Stimulated activated CD8-positive, alpha-beta memory T cell treated with anti-CD3 and anti-CD28 coated beads, Interleukin-12 subunit alpha, Interleukin-12 subunit beta, amount 100 ng/mL, for 24 hours (primary cell): ENCODE results near the gene CFH.
"Not testable (repeated sequence)": the region's sequence is repeated elsewhere in the genome, so short reads cannot be mapped to it uniquely, and the experiment has no call there.

Experiments
- DNase-seq: peaks from one replicate; pipeline ENCODE4 v3.0.0-alpha.2; 2020; ENCODE audit errors: extremely low read depth

The CFH gene

DNA sequence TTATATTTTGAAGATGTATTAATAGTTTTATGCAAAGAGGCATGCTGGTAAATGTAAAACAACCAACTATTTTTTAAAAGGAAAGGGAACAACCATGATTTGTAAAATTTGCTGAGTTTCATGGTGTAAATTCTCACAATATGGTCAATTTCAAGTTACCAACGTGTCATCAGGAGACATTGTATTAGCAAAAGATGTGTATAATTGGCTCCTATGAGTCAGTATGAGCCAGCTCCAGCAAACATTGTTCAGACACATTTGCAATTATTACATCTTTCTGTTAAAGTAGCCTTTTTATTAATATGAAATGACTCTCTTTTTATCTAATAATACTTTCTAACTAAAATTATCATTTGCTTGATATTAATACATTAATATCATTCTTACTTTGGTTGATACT is 15.3 kb downstream of the CFH start:
- no peak for DNase-seq

DNA sequence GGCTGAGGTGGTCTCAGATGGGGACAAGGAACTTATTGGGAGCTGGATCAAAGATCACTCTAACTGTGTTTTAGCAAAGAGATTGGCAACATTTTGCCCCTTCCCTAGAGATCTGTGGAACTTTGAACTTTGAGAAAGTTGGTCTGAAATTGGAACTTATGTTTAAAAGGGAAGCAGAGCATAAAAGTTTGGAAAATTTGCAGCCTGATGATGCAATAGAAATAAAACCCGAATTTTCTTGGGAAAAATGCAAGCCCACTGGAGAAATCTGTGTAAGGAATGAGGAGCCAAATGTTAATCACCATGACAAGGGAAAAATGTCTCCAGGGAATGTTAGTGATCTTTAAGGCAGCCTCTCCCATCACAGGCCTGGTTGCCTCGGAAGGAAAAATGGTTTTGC is 17.2 kb downstream of the CFH start:
- no peak for DNase-seq

DNA sequence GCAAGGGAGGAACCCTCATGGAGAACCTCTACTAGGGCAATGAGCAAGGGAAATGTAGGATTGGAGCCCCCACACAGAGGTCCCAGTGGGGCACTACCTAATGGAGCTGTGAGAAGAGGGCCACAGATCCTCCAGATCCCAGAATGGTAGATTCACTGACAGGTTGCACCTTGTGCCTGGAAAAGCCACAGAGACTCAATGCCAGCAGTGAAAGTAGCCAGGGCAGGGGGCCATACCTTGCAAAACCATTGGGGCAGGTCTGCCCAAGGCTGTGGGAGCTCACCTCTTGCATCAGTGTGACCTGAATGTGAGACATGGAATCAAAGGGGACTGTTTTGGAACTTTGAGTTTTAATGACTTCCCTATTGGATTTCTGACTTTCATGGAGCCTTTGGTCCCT is 17.9 kb downstream of the CFH start:
- no peak for DNase-seq

DNA sequence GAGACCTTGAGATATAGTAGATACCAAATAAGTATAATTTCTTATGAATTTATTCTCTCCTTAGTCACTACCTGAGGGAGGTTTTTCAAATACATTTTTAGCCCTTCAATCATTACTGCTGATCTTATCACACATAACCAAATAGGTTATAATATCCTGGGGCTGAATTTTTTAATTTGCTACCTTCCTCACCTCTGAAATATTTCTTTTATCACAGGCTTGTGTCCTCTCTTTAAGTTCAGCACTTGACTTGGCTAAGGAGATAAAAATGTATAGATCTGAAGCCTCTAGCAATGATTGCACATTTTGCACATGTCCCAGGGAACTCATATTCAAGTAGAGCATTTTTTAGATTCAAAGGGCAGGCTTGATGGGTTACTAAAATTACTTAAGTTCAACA is 23.1 kb downstream of the CFH start:
- no peak for DNase-seq

DNA sequence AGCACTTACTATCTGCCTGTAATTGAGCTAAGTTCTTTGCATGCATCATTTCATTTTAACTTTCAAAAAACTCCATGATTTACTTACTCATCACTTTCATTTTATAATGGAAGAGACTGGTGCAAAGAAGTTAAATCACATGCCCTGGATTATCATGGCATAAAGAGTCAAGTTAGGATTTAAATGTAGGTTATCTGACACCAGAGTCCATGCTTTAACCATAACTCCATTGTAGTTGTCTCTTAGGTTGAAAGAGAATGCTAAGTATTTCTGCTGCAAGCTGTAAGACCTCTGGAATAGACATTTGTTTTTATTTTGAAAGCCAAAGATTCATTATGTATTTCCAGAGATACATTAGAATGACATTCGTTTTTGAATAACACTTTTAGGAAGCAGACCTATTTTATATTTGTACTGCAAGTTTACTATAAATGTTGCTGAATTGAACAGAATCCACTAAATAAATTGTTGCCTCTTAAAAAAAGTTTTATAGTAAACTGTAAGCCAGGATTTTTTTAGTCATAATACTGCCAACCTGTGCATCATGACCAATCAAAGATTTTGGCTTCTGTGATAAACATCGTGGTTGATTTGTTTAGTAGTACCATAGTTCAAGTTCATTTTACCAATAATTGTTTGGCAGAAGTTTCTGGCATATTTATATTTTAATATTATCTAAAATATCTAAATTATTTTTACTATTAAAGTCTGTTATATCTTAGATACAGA is 26.1 kb downstream of the CFH start:
- no peak for DNase-seq

DNA sequence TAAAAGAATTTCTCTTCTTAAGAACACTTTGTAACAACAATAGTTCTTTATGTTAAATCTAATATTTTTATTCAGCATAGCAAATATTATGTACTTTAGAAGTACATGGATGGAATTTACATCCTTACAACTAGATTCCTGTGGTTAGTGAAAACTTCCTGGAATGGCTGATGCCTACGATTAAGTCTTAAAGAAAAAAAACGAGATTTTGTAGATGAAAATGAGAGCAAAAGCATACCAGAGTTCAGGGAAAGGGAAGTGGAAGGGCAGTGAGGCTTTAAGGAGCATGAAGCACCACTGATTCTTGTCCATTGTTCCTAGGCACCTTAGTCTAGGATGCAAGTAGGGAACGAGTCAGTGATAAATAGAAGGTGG is 26.7 kb downstream of the CFH start:
- DNase-seq: no peak

DNA sequence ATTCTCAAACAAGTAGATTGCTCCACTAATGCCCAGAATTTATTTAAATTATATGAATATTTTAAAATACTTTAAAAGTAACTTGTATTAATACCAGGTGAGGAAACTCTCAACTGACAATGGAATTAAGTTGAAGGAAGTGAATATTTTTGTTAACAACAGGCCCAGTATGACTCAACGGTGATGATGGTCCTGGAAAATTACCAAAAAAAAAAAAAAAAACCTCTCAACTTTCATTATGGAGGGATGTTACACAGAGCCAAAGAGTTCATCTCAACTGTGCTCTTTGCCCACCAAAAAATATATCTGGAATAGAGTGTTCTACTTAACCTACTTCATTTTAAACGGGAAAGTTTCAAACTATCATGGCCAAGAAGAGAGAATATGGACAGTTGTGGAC is 28.3 kb downstream of the CFH start:
- DNase-seq: no peak

DNA sequence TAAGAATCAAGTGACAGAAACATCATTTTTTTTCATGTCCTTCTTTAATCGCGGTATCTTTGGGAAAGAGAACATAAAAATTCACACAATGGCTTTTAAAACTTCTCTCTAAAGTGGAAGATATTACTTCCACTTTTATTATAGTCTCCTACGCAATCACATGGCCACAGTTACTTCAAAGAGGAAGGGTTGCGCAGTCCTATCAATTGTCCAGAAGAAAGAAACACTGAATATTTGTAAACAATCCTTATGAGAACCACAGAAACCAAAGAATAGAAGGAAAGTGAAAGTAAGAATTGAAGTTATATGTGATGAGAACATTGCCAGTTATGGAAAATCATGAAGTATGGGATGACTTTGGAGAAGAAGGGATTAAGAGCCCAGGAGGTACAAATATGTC is 32.6 kb downstream of the CFH start:
- DNase-seq: no peak

DNA sequence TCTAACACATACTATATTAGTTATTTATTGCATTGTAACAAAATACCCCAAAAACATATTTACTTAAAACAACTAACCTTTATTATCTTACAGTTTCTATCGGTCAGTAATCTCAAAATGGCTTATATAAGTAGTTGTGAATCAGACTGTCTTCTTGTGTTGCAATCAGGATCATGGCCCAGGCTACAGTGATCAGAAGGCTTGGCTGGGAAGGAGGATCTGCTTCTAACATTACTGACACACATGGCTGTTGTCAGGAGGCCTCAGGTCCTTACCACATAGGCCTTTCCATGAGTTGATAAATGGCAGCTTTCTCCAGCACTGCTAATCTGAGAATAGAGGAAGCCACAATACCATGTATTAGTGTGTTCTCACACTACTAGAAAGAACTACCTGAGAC is 33.7 kb downstream of the CFH start:
- no peak for DNase-seq

DNA sequence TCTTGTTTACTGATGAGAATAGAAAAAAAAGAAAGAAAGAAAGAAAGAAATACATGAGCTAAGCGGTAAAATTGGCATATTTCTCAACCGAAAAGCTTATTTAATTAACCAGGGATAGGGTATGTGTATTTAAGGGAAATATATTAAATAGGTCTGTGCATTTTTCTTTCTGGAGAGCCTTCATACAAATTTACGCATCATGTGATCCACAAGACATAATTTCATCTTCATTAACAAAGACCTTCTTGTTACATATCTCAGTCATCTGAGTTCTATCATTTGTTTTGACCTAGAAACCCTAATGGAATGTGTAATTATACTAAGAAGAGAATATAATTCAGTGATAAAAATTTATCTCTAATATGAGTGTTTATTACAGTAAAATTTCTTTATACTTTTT is 37.2 kb downstream of the CFH start:
- no peak for DNase-seq

DNA sequence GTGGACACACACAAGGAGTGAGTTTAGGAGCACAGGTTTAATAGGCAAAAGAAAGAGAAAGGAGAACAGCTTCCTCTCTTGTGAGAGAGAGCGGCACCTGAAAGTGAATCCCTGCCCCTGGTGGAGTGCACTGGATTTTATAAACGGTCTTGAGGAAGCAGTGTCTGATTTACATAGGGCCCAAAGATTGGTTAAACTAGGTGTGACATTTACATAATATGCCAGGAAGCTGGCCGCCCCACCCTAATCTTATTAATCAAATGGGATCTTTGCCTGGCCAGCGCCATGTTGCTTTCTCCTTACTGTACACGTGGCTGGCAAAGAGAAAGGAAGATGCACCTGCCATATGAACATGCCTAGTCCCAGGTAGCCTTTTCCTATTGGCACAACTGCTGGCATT is 38.7 kb downstream of the CFH start:
- no peak for DNase-seq

DNA sequence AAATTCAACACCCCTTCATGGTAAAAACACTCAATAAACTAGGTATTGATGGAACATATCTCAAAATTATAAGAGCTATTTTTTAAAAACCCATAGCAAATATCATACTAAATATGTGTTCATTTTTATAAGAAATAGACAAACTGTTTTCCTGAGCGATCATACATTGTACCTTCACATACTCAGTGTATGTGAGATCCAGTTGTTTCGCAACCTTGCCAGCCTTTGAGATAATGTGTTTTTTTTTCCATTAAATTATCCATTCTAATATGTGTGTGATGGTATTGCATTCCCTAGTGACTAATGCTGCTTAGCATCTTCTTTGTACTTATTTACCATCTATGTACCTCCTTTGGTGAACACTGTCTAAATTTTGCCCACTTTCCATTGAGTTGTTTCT is 47.1 kb downstream of the CFH start:
- no peak for DNase-seq

DNA sequence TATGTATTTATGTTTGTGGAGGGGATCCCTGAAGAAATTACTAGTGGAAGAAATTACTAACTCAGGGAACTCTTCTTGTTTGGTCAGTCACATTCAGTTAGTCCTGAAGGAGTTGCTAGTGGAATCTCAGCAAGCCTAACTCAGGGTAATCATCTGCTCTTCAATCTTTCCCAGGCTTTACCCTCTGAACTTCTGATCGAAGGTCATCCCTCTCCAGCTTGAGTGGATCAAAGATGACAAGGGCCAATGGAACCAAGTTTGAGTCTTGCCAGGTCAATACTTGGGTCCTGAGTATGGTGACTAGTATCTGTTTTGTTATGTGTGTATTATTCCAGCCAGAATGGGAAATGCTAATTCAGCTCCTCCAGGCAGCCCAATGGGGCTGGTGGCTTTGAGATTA is 49.3 kb downstream of the CFH start:
- DNase-seq: no peak

DNA sequence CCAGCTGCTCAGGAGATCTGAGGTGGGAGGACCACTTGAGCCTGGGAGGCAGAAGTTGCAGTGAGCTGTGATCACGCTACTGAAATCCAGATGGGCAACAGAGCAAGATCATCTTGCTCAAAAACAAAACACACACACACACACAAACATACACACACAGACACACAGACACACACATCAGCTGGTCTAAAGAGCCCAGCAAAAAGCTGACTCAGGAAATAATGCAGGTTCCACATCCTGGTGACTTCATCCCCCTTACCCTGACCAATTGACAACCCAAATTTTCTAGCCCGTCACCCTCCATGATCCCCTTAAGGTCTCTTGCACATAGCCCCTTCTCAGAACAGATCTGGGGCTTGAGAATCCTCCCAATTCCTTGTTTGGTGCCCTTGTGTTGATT is 58.0 kb downstream of the CFH start:
- DNase-seq: not testable (repeated sequence)

DNA sequence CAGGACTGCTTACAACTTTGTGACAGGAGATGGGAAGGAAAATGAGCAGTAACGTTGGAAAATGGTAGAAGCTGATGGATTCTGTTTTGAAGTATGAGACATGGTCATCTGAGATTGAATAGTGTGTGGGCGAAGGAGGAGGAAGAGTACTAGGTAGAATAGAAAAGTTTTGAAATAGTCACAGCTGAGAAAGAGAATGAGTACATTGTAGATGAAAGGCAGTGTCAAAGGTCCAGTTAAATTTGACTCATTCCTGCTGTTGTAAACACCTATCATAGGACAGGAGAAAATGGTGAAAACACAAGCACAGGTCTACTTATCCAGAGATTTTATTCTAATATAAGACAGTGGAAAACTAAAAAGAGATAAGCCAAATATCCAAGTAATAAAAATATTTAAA is 66.0 kb downstream of the CFH start:
- DNase-seq: no peak

DNA sequence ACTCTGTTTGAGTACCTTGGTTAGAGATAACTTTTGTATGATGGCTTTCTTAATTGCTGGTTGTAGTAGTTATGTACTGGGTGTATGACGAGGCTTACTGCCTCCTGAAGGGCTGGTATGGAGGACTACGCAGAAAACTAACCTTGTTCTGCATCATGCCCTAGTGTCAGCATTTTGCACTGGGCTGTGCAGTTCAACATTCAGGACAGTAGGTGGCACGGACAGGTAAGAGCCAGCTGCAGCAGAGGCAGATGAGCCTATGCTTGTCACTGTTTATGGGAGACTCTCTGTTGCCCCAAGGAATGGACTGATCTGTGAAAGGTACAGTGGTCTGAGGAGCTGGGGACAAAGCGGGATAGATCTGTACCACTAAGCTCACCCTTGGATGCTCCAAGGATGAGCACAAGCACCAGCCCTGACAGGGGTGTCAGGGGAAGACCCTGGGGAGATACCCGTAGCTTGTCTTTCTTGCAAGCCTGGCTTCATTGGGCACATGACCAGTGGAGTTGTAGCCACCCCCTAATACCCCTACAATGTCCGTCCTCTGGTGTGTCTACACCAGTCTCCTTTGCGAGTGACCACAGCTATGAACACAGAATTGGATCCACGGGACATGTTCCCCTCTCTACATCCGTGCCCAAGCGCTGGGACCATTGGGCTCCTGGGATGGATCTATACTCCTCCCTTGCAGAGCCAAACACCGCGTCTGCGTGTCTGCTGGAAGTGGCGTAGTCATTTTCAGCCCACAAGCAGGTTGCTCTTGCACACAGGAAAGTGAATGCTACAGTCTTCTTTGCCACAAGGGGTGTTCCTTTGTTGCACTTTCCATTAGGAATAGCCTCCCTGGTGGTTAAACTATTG is 71.7 kb downstream of the CFH start:
- DNase-seq: no peak

DNA sequence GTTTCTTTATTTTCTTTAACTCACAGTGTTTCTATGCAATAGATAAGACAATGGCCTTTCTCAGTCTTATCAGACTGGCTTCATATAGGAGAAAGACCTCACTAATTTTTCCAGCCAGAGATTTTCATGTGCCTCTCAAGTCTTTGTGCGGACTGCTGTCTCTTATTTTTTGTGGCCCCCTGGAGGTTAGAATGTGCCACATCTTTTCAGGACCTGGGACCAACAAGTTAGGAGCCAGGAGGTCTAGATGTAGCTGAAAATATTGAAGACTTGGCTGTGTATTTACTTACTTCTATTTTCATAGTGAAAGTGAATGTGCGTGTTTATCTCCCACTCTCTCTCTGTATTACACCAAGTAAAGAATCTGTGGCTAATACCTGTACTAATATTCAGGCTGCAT is 80.7 kb downstream of the CFH start:
- no peak for DNase-seq

DNA sequence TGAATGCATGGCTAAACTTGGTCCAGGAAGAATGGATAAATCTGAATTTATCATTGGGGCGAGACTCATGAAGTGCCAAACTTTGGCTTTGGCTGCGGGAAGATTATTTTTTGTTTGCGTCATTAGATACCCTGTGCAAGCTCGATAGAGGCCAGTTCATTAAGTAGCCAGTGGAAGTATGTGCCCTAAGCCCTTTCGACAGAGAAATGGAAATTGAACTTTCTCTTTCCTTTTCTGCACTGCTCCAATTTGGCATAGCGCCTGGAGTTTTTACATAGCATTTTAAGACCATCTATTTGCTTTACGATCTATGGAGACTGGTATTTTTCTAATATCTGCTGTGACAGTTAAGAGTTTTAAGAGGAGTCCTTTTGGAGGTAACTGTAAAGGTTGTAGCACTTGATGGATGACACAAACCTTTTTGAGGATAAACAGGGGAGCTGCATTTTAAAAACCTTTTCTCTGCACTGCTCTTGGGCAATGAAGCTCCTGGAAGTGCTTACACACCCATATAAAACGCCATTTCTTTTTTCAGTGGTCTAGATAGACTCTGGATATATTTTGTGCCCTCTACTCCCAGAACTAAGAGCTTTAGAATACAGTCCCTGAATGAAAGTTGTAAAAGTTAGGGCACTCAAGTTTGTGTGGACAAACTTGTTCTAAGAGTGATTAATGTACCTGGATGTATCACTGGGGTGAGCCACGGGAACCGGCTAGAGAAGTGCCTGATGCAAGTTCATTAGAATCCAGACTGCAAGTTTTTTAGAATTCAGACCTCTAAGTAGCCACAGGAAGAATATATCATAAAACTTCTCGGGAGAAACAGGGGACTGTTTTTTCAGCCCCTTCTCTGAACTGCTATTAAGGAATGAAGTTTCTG is 81.5 kb downstream of the CFH start:
- DNase-seq: no peak

DNA sequence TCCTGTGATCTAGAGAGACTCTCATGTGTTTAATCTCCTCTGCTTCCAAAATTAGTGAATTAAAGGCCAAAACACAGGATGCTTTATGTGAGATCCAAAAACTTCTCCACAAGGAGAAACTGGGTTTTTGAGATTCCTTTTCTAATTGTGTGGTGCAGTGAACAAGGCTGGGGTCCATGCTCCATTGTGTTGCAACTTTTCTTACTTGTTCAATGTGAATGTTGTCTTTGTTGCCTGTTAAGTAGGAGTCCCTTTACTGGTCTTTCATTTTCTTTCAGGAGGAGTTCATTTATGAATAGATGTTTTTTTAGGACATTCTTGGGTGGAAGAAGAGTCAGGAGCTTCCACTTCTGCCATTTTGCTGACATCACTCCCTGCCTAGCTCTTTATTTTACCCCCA is 82.2 kb downstream of the CFH start:
- no peak for DNase-seq

DNA sequence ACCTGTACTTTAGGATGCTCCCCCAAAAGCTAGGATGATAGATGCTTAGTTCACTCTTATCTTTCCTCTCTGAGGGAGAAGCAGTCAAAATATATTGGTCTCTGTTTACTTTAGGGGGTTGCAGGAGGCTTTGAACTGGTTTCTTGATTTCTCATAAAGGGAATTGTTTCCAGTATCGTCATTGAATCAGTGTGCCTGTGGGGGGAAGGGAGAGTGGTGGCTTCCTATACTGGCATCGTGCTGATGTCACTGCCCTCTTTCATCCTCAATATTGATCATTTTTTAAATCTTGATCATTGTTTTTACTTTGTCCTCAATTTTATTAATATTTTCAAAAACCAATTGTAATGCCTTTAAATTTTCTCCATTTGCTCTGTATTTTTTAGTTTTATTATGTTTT is 82.6 kb downstream of the CFH start:
- DNase-seq: no peak

DNA sequence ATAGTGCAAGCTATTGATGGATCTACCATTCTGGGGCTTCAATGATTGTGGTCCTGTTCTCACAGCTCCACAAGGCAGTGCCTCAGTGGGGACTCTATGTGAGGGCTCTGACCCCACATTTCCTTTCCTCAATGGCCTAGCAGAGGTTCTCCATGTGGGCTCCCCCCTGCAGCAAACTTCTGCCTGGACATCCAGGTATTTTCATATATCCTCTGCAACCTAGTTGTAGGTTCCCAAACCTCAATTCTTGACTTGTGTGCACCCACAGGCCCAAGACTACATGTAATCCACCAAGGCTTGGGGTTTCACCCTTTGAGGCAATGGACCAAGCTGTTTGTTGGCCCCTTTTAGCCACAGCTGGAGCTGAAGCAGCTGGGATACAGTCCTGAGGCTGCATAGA is 86.9 kb downstream of the CFH start:
- no peak for DNase-seq

DNA sequence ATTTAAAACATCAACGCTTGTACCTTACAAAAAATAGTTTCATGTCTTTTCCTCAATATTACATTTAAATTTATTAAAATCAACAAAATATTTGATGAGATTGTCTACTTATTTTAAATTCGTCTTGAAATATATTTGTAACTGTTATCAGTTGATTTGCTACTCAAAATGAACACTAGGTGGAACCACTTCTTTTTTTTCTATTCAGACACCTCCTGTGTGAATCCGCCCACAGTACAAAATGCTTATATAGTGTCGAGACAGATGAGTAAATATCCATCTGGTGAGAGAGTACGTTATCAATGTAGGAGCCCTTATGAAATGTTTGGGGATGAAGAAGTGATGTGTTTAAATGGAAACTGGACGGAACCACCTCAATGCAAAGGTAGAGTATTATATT is 91.4 kb downstream of the CFH start:
- DNase-seq: not testable (repeated sequence)
